ENCODE measurements around the gene YPEL5.
"Not testable (repeated sequence)": the region's sequence is repeated elsewhere in the genome, so short reads cannot be mapped to it uniquely, and the experiment has no call there.

The YPEL5 gene

GRCh38 chr2:30136764-30137444 lies 9.9 kb upstream of the YPEL5 start:
- DNase-seq (ENCODE audit: low read depth in 4 of 4, low spot score in 1 of 4): no peak

- peak in 2 of 4 experiments; percentile 9 to 23 for DNase-seq (ENCODE audit: low read depth in 4 of 4, low spot score in 1 of 4)
Measured at GRCh38 chr2:30139131-30139870, 7.5 kb upstream of the YPEL5 start.

GRCh38 chr2:30141136-30141535 lies 5.7 kb upstream of the YPEL5 start:
- DNase-seq (ENCODE audit: low read depth in 4 of 4, low spot score in 1 of 4): no peak

GRCh38 chr2:30144260-30144659 lies 2.5 kb upstream of the YPEL5 start:
- DNase-seq (ENCODE audit: low read depth in 4 of 4, low spot score in 1 of 4): no peak

GRCh38 chr2:30144951-30145350 lies 1.9 kb upstream of the YPEL5 start:
- DNase-seq (ENCODE audit: low read depth in 4 of 4, low spot score in 1 of 4): not testable (repeated sequence)

GRCh38 chr2:30145826-30146336 lies 926 bp upstream of the YPEL5 start:
- DNase-seq (ENCODE audit: low read depth in 4 of 4, low spot score in 1 of 4): no peak

GRCh38 chr2:30147196-30147714 lies 448 bp downstream of the YPEL5 start:
- DNase-seq (ENCODE audit: low read depth in 4 of 4, low spot score in 1 of 4): peak in 3 of 4 experiments; percentile 3 to 10 (median 6)

GRCh38 chr2:30147715-30148610 lies 1.2 kb downstream of the YPEL5 start:
- peak; percentile 43 to 68 (median 58) for DNase-seq (ENCODE audit: low read depth in 4 of 4, low spot score in 1 of 4)

- no peak for DNase-seq (ENCODE audit: low read depth in 4 of 4, low spot score in 1 of 4)
Measured at GRCh38 chr2:30148850-30149249, 2.0 kb downstream of the YPEL5 start.

- peak in 1 of 4 experiments; percentile 10 for DNase-seq (ENCODE audit: low read depth in 4 of 4, low spot score in 1 of 4)
Measured at GRCh38 chr2:30149513-30149912, 2.7 kb downstream of the YPEL5 start.

- DNase-seq (ENCODE audit: low read depth in 4 of 4, low spot score in 1 of 4): no peak
Measured at GRCh38 chr2:30149976-30150375, 3.2 kb downstream of the YPEL5 start.

- no peak for DNase-seq (ENCODE audit: low read depth in 4 of 4, low spot score in 1 of 4)
Measured at GRCh38 chr2:30150786-30151185, 4.0 kb downstream of the YPEL5 start.

- DNase-seq (ENCODE audit: low read depth in 4 of 4, low spot score in 1 of 4): no peak
Measured at GRCh38 chr2:30152385-30152784, 5.6 kb downstream of the YPEL5 start.

- no peak for DNase-seq (ENCODE audit: low read depth in 4 of 4, low spot score in 1 of 4)
Measured at GRCh38 chr2:30155202-30155601, 8.4 kb downstream of the YPEL5 start.

GRCh38 chr2:30155889-30156658 lies 9.3 kb downstream of the YPEL5 start:
- no peak for DNase-seq (ENCODE audit: low read depth in 4 of 4, low spot score in 1 of 4)

GRCh38 chr2:30157616-30158015 lies 10.8 kb downstream of the YPEL5 start:
- DNase-seq (ENCODE audit: low read depth in 4 of 4, low spot score in 1 of 4): no peak

- no peak for DNase-seq (ENCODE audit: low read depth in 4 of 4, low spot score in 1 of 4)
Measured at GRCh38 chr2:30159766-30160165, 13.0 kb downstream of the YPEL5 start.

- no peak for DNase-seq (ENCODE audit: low read depth in 4 of 4, low spot score in 1 of 4)
Measured at GRCh38 chr2:30161929-30162706, 15.3 kb downstream of the YPEL5 start.

GRCh38 chr2:30162806-30163205 lies 16.0 kb downstream of the YPEL5 start:
- DNase-seq (ENCODE audit: low read depth in 4 of 4, low spot score in 1 of 4): no peak
